Prostate gland (tissue), 2 donors: Measurements from ENCODE around the gene FRMPD2.

Source experiments
- CTCF ChIP-seq, 4 experiments: fragments of 200-600 bp in 2 of 4; fragments of 450-650 bp in 2 of 4; sonication (generic) in 2 of 4; IDR thresholded peaks; 1 replicate in 3 of 4; 2 replicates in 1 of 4; pipeline ENCODE4 v1.5.1; 2016 to 2019; ENCODE audit warnings: antibody characterized with exemption in 4 of 4, mild to moderate bottlenecking in 2 of 4, moderate library complexity in 2 of 4
- POLR2A ChIP-seq: fragments of 450-650 bp; IDR thresholded peaks from one replicate; pipeline ENCODE4 v1.6.1; 2016; ENCODE audit warnings: antibody characterized with exemption, mild to moderate bottlenecking
- POLR2AphosphoS5 ChIP-seq: sonication (generic); formaldehyde crosslinking; IDR thresholded peaks from one replicate; pipeline ENCODE4 v1.6.1; 2017; ENCODE audit warnings: antibody characterized with exemption

GRCh38 chr10:48232717-48233447, 41.6 kb downstream of the FRMPD2 start:
- no peak for TF ChIP-seq CTCF (IDR thresholded peaks at IDR 0.05)
- TF ChIP-seq POLR2A, result no peak
- no peak for TF ChIP-seq POLR2AphosphoS5
